GM12878 (cell line): ENCODE measurements around the gene ZBTB4. TPM values are rescaled to one million over a fixed set of nuclear protein-coding genes. Genes with fewer than 3 reads are reported as not detected.

Experiments
- ATAC-seq: fragments of 200-7000 bp; cut with Tn5 transposase; 3 replicates; pipeline ENCODE4 v1.9.1; 2020; ENCODE audit warnings: mild to moderate bottlenecking, moderate library complexity
- BruUV-seq: library from RNA; stranded (reverse); fragments of 400-500 nt; replicated peaks from 2 replicates; lab custom pipeline; 2021; lab: Mats Ljungman, UMichigan
- CTCF ChIA-PET: fragments of 300-600 bp; sonication (Branson Sonifier 250); formaldehyde crosslinking; extraction: SDS; loops from one replicate; lab custom pipeline; 2021; ENCODE audit warnings: inconsistent platforms; lab: Yijun Ruan, JAX
- POLR2A ChIA-PET: fragments of 350-600 bp; formaldehyde crosslinking; extraction: SDS; loops from one replicate; lab custom pipeline; 2021; ENCODE audit warnings: inconsistent platforms; lab: Charles Lee
- RAD21 ChIA-PET: fragments of 300-600 bp; sonication (Branson Sonifier 250); formaldehyde crosslinking; loops from one replicate; lab custom pipeline; 2023; ENCODE audit warnings: antibody characterized with exemption; ENCODE audit not compliant: unreplicated experiment; lab: Charles Lee
- SMC1A ChIA-PET: fragments of 300-600 bp; sonication (Branson Sonifier 250); formaldehyde crosslinking; loops from one replicate; lab custom pipeline; 2023; ENCODE audit not compliant: unreplicated experiment, uncharacterized antibody; lab: Charles Lee
- DNase-seq: peaks from one replicate; pipeline ENCODE4 v3.0.0-alpha.2; 2011; ENCODE audit warnings: low read depth, low spot score
- FAIRE-seq: peaks from 3 replicates; lab custom pipeline; 2011; peaks lifted over from hg19 to GRCh38; lab: Jason Lieb, UNC
- H2AFZ ChIP-seq: 2 replicates; pipeline ENCODE4 v1.6.0; 2011; ENCODE audit warnings: low read depth, low read length, control low read depth; ENCODE audit not compliant: control insufficient read depth
- H3K27ac ChIP-seq: 2 replicates; pipeline ENCODE4 v1.5.1; 2011; ENCODE audit warnings: control low read depth; ENCODE audit not compliant: control insufficient read depth, insufficient read depth
- H3K27me3 ChIP-seq, 2 experiments: replicated peaks in 1 of 2; 2 replicates each; pipeline versions ENCODE4 v1.6.0 to v1.6.1; 2011; ENCODE audit warnings: low read length in 1 of 2; ENCODE audit not compliant: control insufficient read depth in 2 of 2, insufficient read depth in 2 of 2
- H3K36me3 ChIP-seq, 2 experiments: 2 replicates each; pipeline ENCODE4 v1.5.1; 2011; ENCODE audit warnings: low read length in 1 of 2; ENCODE audit not compliant: control insufficient read depth in 2 of 2, insufficient read depth in 2 of 2
- H3K4me1 ChIP-seq: 2 replicates; pipeline ENCODE4 v1.6.1; 2011; ENCODE audit warnings: mild to moderate bottlenecking, low read length, moderate library complexity, mixed read lengths; ENCODE audit not compliant: control insufficient read depth, insufficient read depth
- H3K4me2 ChIP-seq: 2 replicates; pipeline ENCODE4 v1.6.0; 2011; ENCODE audit warnings: control low read depth; ENCODE audit not compliant: control insufficient read depth, insufficient read depth
- H3K4me3 ChIP-seq: fragments of 200-600 bp; sonication (generic); 2 replicates; pipeline ENCODE4 v1.5.1; 2016
- H3K79me2 ChIP-seq: 2 replicates; pipeline ENCODE4 v1.6.0; 2011; ENCODE audit warnings: low read length; ENCODE audit not compliant: control insufficient read depth, insufficient read depth
- H3K9ac ChIP-seq: 2 replicates; pipeline ENCODE4 v1.8.0; 2011; ENCODE audit warnings: low read length, control low read depth, mixed read lengths; ENCODE audit not compliant: control insufficient read depth, insufficient read depth
- H3K9me3 ChIP-seq: replicated peaks from 3 replicates; pipeline ENCODE4 v1.5.1; 2011; ENCODE audit warnings: mild to moderate bottlenecking, low read length; ENCODE audit not compliant: control insufficient read depth, insufficient read depth
- H4K20me1 ChIP-seq: 2 replicates; pipeline ENCODE4 v1.6.0; 2011; ENCODE audit not compliant: control insufficient read depth, insufficient read depth
- BACH1 ChIP-seq: fragments of 450-650 bp; IDR thresholded peaks from 2 replicates; pipeline ENCODE4 v1.6.1; 2017; ENCODE audit warnings: mild to moderate bottlenecking, borderline replicate concordance
- HDGF ChIP-seq: fragments of 450-650 bp; IDR thresholded peaks from 2 replicates; pipeline ENCODE4 v1.6.1; 2016; ENCODE audit warnings: antibody characterized with exemption
- MEF2B ChIP-seq: fragments of 450-650 bp; IDR thresholded peaks from 2 replicates; pipeline ENCODE4 v1.6.1; 2018; ENCODE audit warnings: mild to moderate bottlenecking, moderate library complexity; ENCODE audit not compliant: partially characterized antibody, poor library complexity, severe bottlenecking
- NR2C1 ChIP-seq: fragments of 450-650 bp; IDR thresholded peaks from 2 replicates; pipeline ENCODE4 v1.6.1; 2017; ENCODE audit warnings: antibody characterized with exemption, mild to moderate bottlenecking, moderate library complexity
- RAD51 ChIP-seq: fragments of 450-650 bp; IDR thresholded peaks from 2 replicates; pipeline ENCODE4 v1.6.1; 2016; ENCODE audit warnings: moderate library complexity, mild to moderate bottlenecking, inconsistent platforms
- SMC3 ChIP-seq: IDR thresholded peaks from 2 replicates; pipeline ENCODE4 v1.6.1; 2011; ENCODE audit warnings: low read length, improper control_type of control experiment, borderline replicate concordance
- STAT1 ChIP-seq: fragments of 450-650 bp; conservative IDR thresholded peaks from 2 replicates; pipeline ENCODE4 v1.6.1; 2014; ENCODE audit warnings: antibody characterized with exemption, mild to moderate bottlenecking
- TAF1 ChIP-seq: IDR thresholded peaks from 2 replicates; pipeline ENCODE4 v1.6.1; 2011; ENCODE audit warnings: mild to moderate bottlenecking, low read depth, low read length, borderline replicate concordance
- YY1 ChIP-seq: IDR thresholded peaks from 2 replicates; pipeline ENCODE4 v1.6.1; 2011; ENCODE audit warnings: low read depth, mild to moderate bottlenecking, low read length
- ZBED1 ChIP-seq: IDR thresholded peaks from 2 replicates; pipeline ENCODE4 v1.6.1; 2016; ENCODE audit warnings: borderline replicate concordance
- ZNF207 ChIP-seq: fragments of 450-650 bp; IDR thresholded peaks from 2 replicates; pipeline ENCODE4 v1.6.1; 2014; ENCODE audit warnings: antibody characterized with exemption, mild to moderate bottlenecking, borderline replicate concordance
- WGBS: methylation state at CpG from one replicate; pipeline ENCODE4 v1.1.6; 2016; ENCODE audit warnings: low lambda C conversion rate; ENCODE audit not compliant: insufficient replicate concordance, insufficient coverage; ENCODE audit errors: missing lambda C conversion rate; 5-methylcytosine and 5-hydroxymethylcytosine counted together
- in situ Hi-C: fragments of 300-500 bp; cut with MboI; formaldehyde crosslinking; loops from 9 replicates; pipeline ENCODE4 v1.14.3; 2018; ENCODE audit warnings: mixed read lengths
- intact Hi-C: fragments of 100-400 bp; cut with micrococcal nuclease; formaldehyde crosslinking; loops from one replicate; pipeline ENCODE4 v1.14.2; 2022; ENCODE audit not compliant: unreplicated experiment
- polyA plus RNA-seq, 11 experiments: library from polyadenylated mRNA; depleted of rRNA in 4 of 11; unstranded in 6 of 11; stranded (reverse) in 5 of 11; fragments of >200 nt; fragmentation: Nextera tagmentation in 4 of 11; fragmentation: Illumina TruSeq in 1 of 11; extraction: Ambion mirVana in 4 of 11; extraction: Trizol in 1 of 11; gene quantifications; 1 replicate in 1 of 11; 2 replicates in 10 of 11; pipeline versions ENCODE4 v1.2.1 to v1.2.3, GENCODE V29; 2011 to 2016; ENCODE audit warnings: inconsistent platforms in 2 of 11, missing spikeins in 2 of 11, low read depth in 1 of 11
- total RNA-seq, 4 experiments: library from RNA; depleted of rRNA in 3 of 4; stranded (reverse); fragments of >200 nt in 3 of 4; fragmentation: Illumina TruSeq in 1 of 4; extraction: Trizol in 1 of 4; gene quantifications; 2 replicates each; pipeline versions ENCODE4 v1.2.1 to v1.2.3, GENCODE V29; 2013 to 2021
- TF ChIP-seq, protein P1 (sequence below): fragments of 450-650 bp; IDR thresholded peaks from 2 replicates; pipeline ENCODE4 v1.6.1; 2017; ENCODE audit warnings: borderline replicate concordance
- TF ChIP-seq, protein P2 (sequence below): fragments of 450-650 bp; conservative IDR thresholded peaks from 2 replicates; pipeline ENCODE4 v1.6.1; 2017; ENCODE audit warnings: mild to moderate bottlenecking, moderate library complexity
- TF ChIP-seq, protein P3 (sequence below): IDR thresholded peaks from 2 replicates; pipeline ENCODE4 v1.6.1; 2011; ENCODE audit warnings: mild to moderate bottlenecking, low read depth, low read length, moderate library complexity; ENCODE audit not compliant: insufficient replicate concordance
- TF ChIP-seq, protein P4 (sequence below): fragments of 450-650 bp; IDR thresholded peaks from 2 replicates; pipeline ENCODE4 v1.6.1; 2014; ENCODE audit warnings: mild to moderate bottlenecking

The ZBTB4 gene
- total and polyA plus RNA-seq, 10 of the 15 experiments (the other 5 are each of a cell fraction or from before 2014, with no cell fraction given) = 2.0 to 14.9 (median 6.9) TPM

DNA sequence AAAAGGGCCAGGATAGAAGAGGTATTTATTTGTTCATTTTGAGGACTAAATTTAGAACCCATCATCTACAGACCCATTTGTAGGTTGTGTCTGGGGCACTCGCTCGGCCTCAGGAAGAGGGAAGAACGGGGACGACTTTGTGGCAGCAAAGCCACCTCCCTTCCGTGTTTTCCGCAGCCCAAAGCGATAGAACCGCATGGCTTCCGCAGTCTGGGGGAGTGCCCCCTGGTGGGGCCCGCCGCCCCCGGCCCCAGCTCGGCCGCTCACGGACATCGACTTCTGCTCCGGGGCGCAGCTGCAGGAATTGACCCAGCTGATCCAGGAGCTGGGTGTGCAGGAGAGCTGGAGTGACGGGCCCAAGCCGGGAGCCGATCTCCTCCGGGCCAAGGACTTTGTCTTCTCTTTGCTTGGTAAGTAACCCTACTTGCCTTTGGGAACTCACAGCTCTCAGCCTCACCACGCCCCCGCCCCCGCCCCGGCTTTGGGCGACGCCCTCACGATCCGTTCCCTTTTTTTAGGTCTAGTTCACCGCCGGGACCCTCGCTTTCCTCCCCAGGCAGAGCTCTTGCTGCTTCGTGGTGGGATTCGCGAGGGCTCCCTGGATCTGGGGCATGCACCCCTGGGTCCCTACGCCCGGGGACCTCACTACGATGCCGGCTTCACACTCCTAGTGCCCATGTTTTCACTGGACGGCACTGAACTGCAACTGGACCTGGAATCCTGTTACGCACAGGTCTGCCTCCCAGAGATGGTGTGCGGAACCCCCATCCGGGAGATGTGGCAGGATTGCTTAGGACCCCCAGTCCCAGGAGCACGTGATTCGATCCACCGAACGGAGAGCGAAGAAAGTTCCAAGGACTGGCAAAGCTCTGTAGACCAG lies 43.5 kb downstream of the ZBTB4 start:
- Histone ChIP-seq H3K79me2 (peaks cover 6% of the 10 kb centered on the region), H3K9me3 (no peaks in the 10 kb centered on the region), H2AFZ (peak overlapping the region; percentile 91), H3K27ac (peak overlapping the region; percentile 60), H3K36me3 (no peaks in the 10 kb centered on the region), H3K4me3 (peak overlapping the region; percentile 78), H3K4me1 (peaks cover 26% of the 10 kb centered on the region), H4K20me1 (no peaks in the 10 kb centered on the region), H3K9ac (peak overlapping the region; percentile 64), H3K27me3 (peaks cover 0 to 4% of the 10 kb centered on the region in 2 experiments; a peak in 1 of 4 replicates), H3K4me2 (peak overlapping the region; percentile 85)
- SMC1A ChIA-PET = interaction anchor here (0.6 to 3.4 kb wide), 11 partner anchors 38 to 297 kb away, joined by 3 to 35 read pairs (median 5); partner anchors contain the start of genes NEURL4, TNFSF13, TP53 and WRAP53
- peak; percentile 49 for ATAC-seq
- no peak for DNase-seq
- POLR2A ChIA-PET = interaction anchor here (0.8 to 8.2 kb wide), 20 partner anchors 8 to 251 kb away, joined by 3 to 63 read pairs (median 6); partner anchors contain the start of genes ACAP1, CD68, CHRNB1 and NEURL4
- BruUV-seq = TSS peak; percentile 90
- no peak for FAIRE-seq
- CTCF ChIA-PET = interaction anchor here (0.6 to 3.4 kb wide), 27 partner anchors 10 to 769 kb away, joined by 3 to 58 read pairs (median 4); partner anchors contain the start of genes ACAP1, ATP1B2, CHRNB1 and FXR2
- intact Hi-C loops (loop anchor here (1.0 to 10.0 kb wide), 6 partner anchors 19 to 391 kb away; partner anchors contain the start of genes KCTD11, SENP3, SLC16A11 and TMEM256), in situ Hi-C loops (no loop called here)
- WGBS = 16% methylated on average over 49 of the region's 49 CpGs
- RAD21 ChIA-PET = interaction anchor here (0.6 to 3.0 kb wide), 22 partner anchors 9 to 252 kb away, joined by 3 to 21 read pairs (median 5); partner anchors contain the start of genes ACAP1, CD68, CHRNB1 and FXR2
- TF ChIP-seq, protein P1, sequence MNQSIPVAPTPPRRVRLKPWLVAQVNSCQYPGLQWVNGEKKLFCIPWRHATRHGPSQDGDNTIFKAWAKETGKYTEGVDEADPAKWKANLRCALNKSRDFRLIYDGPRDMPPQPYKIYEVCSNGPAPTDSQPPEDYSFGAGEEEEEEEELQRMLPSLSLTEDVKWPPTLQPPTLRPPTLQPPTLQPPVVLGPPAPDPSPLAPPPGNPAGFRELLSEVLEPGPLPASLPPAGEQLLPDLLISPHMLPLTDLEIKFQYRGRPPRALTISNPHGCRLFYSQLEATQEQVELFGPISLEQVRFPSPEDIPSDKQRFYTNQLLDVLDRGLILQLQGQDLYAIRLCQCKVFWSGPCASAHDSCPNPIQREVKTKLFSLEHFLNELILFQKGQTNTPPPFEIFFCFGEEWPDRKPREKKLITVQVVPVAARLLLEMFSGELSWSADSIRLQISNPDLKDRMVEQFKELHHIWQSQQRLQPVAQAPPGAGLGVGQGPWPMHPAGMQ = no peak
- TF ChIP-seq SMC3 (peak; percentile 23; the same call in 1 of the 2 replicates), HDGF (no peak), MEF2B (peak; percentile 12), NR2C1 (no peak), BACH1 (0 out of 2 replicates have a peak, but pooled peaks have one; percentile 3), ZBED1 (0 out of 2 replicates have a peak, but pooled peaks have one; percentile 17), YY1 (peak; percentile 16; the same call in 1 of the 2 replicates), ZNF207 (no peak), STAT1 (no peak), RAD51 (no peak), TAF1 (0 out of 2 replicates have a peak, but pooled peaks have one; percentile 15)
- TF ChIP-seq, protein P2, sequence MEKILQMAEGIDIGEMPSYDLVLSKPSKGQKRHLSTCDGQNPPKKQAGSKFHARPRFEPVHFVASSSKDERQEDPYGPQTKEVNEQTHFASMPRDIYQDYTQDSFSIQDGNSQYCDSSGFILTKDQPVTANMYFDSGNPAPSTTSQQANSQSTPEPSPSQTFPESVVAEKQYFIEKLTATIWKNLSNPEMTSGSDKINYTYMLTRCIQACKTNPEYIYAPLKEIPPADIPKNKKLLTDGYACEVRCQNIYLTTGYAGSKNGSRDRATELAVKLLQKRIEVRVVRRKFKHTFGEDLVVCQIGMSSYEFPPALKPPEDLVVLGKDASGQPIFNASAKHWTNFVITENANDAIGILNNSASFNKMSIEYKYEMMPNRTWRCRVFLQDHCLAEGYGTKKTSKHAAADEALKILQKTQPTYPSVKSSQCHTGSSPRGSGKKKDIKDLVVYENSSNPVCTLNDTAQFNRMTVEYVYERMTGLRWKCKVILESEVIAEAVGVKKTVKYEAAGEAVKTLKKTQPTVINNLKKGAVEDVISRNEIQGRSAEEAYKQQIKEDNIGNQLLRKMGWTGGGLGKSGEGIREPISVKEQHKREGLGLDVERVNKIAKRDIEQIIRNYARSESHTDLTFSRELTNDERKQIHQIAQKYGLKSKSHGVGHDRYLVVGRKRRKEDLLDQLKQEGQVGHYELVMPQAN = peak; percentile 61
- TF ChIP-seq, protein P3, sequence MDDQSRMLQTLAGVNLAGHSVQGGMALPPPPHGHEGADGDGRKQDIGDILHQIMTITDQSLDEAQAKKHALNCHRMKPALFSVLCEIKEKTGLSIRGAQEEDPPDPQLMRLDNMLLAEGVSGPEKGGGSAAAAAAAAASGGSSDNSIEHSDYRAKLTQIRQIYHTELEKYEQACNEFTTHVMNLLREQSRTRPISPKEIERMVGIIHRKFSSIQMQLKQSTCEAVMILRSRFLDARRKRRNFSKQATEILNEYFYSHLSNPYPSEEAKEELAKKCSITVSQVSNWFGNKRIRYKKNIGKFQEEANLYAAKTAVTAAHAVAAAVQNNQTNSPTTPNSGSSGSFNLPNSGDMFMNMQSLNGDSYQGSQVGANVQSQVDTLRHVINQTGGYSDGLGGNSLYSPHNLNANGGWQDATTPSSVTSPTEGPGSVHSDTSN = no peak
- TF ChIP-seq, protein P4, sequence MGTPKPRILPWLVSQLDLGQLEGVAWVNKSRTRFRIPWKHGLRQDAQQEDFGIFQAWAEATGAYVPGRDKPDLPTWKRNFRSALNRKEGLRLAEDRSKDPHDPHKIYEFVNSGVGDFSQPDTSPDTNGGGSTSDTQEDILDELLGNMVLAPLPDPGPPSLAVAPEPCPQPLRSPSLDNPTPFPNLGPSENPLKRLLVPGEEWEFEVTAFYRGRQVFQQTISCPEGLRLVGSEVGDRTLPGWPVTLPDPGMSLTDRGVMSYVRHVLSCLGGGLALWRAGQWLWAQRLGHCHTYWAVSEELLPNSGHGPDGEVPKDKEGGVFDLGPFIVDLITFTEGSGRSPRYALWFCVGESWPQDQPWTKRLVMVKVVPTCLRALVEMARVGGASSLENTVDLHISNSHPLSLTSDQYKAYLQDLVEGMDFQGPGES = no peak
